SH-SY5Y (cell line): ENCODE results near the gene WFDC10B.

ENCODE experiments used
- GATA2 ChIP-seq: IDR thresholded peaks from 2 replicates; pipeline ENCODE4 v1.6.1; 2011; ENCODE audit warnings: mild to moderate bottlenecking, low read depth, low read length
- GATA3 ChIP-seq: IDR thresholded peaks from 2 replicates; pipeline ENCODE4 v1.6.1; 2011; ENCODE audit warnings: low read depth, mild to moderate bottlenecking, low read length, moderate library complexity

DNA sequence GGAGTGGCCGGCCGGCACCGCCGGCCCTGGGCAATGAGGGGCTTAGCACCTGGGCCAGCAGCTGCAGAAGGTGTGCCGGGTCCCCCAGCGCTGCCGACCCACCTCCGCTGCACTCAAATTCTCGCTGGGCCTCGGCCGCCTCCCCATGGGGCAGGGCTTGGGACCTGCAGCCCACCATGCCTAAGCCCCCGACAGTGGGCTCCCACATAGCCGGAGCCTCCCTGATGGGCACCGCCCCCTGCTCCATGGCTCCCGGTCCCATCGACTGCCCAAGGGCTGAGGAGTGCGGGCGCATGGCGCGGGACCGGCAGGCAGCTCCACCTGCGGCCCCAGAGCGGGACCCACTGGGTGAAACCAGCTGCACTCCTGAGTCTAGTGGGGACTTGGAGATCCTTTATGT lies 31.2 kb upstream of the WFDC10B start:
- TF ChIP-seq GATA2 (no peak), GATA3 (no peak)
